HG03025 (cell line): Measurements from ENCODE around the gene GPR152.
A peak's percentile ranks its signal among the peaks of the same experiment; 100 is the strongest.
"Not testable (repeated sequence)": the region's sequence is repeated elsewhere in the genome, so short reads cannot be mapped to it uniquely, and the experiment has no call there.

Experiments used
- ATAC-seq: cut with Tn5 transposase; IDR thresholded peaks from one replicate; pipeline ENCODE4 v1.9.1; 2021; ENCODE audit warnings: mild to moderate bottlenecking, moderate library complexity; ENCODE audit not compliant: unreplicated experiment, low FRiP score

The GPR152 gene

DNA sequence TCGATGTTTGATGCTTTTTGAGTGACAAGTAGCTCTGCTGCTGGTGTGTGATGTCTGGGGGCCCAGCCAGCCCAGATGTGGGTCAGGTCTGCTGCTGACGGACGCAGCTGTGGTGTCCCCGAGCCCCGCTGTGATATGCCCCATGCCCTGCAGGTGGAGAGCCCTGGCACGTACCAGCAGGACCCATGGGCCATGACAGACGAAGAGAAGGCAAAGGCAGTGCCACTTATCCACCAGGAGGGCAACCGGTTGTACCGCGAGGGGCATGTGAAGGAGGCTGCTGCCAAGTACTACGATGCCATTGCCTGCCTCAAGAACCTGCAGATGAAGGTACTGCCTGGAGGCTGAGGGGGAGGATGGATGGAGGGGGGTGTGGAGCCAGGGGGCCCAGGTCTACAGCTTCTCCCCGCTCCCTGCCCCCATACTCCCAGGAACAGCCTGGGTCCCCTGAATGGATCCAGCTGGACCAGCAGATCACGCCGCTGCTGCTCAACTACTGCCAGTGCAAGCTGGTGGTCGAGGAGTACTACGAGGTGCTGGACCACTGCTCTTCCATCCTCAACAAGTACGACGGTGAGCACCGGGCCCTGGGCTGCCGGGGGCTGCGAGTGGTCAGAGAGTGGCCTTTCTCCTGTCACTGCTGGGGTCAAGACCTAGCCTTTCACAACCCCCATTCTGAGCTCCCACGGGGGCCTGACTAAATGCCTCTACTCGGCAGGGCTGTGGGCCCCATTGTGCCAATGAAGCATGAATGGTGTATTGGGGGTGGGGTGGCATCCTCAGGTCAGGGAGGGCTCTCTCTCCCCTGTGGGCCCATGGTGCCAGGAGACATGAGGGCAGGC, 37.6 kb upstream of the GPR152 start:
- ATAC-seq = no peak

DNA sequence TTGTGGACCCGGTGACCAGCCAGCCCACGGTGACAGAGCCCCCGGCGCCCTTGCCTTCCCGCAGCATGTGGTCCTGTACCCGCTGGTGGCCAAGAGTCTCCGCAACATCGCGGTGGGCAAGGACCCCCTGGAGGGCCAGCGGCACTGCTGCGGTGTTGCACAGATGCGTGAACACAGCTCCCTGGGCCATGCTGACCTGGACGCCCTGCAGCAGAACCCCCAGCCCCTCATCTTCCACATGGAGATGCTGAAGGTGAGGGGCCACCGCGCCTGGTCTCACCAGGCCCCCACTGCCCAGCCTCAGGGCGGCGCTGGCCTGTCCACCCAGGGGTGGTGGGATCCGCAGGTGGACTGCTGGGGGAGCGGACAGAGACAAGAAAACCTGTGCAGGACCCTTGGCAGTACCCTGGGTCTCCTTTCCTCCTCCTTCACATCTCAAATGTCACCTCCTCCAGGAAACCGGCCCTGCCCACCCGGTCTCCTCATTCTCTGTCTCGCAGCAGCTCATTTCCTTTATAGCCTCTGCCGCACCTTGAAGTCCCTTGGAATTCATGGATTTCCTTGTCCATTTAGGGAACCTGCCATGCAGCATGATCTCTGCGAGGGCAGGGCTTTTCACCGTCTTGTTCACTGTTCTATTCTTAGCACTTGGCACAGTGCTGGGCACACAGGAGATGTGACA, 36.8 kb upstream of the GPR152 start:
- ATAC-seq = no peak

DNA sequence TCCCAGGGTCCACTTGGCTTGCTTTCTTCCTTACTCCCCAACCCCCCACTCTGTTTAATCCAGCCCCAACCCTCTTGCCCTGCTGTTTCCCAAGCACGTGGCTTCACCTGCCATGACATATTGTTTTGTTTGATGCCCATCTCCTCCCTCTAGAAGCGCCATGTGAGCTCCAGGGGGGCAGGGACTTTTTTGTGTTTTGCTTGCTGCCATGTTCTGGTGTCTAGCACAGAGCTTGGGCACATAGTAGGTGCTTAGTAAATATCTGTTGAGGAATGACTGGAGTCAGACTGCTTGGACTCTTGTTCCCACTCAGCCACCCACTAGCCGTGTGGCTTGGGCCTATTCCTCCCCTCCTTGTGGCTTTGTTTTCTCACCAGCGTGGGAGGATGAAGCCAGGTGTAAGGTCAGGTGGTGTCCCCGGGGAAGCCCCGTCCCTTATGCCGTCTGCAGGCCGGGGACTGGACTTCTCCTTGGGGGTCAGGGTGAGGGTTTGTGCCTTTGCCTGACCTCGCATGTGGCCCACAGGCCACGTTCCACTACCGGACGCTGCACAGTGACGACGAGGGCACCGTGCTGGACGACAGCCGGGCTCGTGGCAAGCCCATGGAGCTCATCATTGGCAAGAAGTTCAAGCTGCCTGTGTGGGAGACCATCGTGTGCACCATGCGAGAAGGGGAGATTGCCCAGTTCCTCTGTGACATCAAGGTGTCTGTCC, 34.1 kb upstream of the GPR152 start:
- ATAC-seq = no peak

DNA sequence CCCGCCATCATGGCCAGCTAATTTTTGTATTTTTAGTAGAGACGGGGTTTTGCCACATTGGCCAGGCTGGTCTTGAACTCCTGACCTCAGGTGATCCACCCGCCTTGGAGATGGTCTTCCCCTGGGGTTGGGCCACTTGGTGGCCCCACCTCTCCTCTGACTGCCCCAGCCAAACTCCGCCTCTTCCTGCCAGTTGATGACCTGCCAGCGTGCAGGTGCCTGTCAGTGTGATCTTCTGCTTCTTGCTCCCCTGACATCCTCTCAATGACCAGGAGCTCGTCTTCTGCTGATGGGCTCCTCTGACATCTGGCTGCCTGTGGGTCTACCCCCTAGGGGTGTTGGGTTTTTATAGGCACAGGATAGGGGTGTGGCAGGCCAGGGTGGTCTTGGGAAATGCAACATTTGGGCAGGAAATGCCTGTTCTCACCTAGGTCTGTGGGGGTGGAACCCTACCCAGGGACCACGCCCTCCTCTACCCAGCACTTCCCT, 33.4 kb upstream of the GPR152 start:
- not testable (repeated sequence) for ATAC-seq

DNA sequence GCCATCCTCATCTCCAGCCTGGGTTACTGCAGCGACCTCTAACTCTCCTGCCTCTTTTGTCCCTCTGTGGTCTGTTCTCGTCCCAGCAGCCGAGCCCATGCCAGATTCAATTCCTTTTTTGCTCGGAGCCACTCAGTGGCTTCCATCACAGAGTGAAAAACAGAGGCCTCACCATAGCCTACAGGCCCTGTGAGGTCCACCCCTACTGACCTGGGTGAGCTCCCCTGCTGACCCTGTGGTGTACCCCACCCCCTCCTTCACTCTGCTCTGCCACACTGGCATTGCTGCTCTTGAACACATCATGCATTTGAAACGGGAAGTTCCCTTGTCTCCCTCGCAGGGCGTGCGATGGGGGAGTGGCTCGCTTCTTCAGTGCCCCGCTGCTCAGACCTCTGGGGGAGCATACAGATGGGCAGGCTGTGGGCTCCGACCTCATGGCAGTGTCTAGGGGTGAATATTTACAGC, 32.4 kb upstream of the GPR152 start:
- ATAC-seq = no peak

DNA sequence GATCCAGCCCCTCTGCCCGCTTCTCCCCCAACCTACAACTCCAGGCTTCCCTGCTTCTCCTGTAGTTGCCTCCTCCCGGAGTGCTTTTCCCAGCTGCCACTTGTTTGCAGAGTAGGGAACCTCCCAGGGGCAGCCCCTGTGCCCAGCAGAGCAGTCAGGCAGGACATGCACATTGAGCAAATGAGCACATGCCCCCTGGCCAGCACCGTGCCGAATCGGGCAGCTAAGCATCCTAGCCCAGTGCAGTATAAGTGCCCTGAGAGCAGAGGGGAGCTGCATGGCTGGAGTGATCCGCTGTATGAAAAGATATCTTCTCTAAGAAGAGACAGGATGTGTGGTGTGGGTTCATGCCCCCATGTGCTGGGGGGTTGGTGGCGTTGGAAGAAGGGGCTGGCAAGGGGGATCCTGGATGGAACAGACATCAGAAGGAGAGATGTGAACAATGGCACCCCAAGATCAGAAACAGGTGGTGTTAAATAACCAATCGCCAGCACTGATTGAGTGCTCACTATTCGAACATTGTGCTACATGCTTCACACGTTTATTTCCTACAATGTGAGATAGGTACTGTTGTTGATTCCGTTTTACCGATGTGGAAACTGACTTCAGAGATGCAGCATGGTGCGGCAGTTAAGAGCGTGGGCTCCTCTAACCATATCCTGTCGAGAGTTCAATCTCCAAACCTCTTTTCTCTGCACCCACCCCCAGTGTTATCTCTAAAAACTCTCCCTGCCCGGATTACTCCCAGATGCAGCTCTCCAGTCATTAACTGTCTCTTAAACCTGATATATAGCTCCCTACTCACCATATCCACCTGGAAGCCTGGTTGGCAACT, 31.5 kb upstream of the GPR152 start:
- ATAC-seq = no peak

DNA sequence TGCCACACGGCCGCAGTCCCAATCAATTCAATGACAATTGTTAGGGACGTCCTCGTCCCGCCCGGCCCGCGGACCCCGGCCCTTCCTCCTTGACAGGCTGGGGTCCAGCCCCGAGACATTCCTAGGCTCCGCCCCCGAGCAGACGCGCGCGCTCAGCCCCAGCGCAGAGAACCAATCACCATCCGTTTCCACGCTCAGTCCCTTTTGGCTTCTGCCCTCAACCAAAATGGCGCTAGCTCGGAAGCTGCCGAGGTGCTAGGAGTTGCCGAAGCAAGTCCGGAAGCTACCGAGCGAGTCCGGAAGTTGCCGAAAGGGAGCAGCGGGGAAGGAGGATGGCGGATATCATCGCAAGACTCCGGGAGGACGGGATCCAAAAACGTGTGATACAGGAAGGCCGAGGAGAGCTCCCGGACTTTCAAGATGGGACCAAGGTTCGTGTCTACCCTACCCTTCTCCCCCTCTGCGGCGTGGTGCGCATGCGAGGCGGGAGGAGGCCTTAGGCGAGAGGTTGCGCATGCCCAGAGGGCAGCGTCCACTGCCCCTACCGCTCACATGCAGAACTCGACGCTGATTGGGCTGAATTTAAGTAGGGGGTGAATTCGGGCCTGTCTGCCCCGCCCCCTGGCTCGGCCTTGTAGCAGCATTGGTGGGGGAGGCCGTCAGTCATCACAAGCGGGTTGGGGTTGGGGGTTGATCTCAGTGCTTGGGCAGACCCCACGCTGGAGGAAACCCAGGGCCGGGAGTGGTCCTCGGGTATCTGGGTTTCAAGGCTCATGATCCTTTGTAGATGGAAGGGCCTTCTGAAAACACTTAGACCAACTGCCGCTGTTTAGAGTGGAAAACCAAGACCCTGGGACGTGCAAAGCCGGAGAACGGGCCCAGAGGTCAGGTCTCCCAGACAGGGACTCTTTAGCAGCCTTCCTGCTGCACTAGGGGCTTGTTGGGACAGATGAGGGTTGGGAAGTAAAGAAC, 30.6 kb upstream of the GPR152 start, which contains the start of gene AIP:
Gene AIP (plus strand): TSS at position 200 of the 972 bp plus-strand sequence. CDS start 133 bp downstream, at position 333.
- ATAC-seq = peak; percentile 67

DNA sequence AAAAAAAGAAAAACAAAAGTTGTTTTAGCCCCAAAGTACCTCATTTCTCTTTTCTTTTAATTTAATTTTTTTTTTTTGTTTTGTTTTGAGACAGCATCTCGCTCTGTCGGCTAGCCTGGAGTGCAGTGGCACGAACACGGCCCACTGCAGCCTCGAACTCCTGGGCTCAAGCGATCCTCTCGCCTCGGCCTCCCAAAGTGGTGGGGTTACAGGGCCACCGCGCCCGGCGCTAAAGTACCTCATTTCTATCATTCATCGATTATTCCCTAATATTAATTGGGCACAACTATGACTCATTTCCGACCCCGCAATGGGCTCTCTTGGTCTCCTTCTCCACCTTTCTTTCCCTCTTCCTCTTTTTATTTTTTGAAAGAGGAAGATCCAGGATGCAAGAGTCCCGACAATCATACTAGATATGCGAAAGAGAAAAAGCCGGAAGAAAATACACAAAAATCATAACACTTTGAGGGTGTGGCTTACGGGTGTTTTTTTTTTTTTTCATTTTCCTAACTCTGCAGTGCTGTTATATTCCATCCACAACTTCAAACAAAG, 29.8 kb upstream of the GPR152 start:
- ATAC-seq = no peak

DNA sequence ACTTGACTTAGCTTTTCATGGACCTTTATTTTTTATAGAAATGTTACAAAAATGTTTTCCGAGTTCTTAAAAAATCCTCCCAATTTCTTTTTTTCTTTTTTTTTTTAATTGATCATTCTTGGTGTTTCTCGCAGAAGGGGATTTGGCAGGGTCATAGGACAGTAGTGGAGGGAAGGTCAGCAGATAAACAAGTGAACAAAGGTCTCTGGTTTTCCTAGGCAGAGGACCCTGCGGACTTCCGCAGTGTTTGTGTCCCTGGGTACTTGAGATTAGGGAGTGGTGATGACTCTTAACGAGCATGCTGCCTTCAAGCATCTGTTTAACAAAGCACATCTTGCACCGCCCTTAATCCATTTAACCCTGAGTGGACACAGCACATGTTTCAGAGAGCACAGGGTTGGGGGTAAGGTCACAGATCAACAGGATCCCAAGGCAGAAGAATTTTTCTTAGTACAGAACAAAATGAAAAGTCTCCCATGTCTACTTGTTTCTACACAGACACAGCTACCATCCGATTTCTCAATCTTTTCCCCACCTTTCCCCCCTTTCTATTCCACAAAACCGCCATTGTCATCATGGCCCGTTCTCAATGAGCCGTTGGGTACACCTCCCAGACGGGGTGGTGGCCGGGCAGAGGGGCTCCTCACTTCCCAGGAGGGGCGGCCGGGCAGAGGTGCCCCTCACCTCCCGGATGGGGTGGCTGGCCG, 25.0 kb upstream of the GPR152 start:
- ATAC-seq = not testable (repeated sequence)

DNA sequence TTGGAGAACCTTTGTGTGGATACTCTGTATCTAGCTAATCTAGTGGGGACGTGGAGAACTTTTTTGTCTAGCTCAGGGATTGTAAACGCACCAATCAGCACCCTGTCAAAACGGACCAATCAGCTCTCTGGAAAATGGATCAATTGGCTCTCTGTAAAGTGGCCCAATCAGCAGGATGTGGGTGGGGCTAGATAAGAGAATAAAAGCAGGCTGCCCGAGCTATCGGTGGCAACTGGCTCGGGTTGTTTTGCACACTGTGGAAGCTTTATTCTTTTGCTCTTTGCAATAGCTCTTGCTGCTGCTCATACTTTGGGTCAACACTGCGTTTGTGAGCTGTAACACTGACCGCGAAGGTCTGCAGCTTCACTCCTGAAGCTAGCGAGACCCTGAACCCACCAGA, 24.2 kb upstream of the GPR152 start:
- ATAC-seq = not testable (repeated sequence)

DNA sequence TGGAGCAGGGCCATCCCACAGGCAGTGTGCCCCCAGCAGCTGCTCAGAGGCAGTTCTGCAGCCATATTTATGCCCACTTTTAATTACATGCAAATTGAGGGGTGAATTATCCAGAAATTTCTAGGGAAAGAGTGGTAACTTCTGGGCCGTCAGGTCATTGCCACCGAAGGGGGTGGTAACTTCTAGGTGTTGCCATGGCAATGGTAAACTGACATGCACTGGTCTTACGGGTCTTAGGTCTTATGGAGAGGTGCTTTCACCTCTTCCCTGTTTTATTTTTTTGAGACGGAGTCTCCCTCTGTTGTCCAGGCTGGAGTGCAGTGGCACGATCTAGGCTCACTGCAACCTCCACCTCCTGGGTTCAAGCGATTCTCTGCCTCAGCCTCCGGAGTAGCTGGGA, 20.4 kb upstream of the GPR152 start:
- ATAC-seq = no peak

DNA sequence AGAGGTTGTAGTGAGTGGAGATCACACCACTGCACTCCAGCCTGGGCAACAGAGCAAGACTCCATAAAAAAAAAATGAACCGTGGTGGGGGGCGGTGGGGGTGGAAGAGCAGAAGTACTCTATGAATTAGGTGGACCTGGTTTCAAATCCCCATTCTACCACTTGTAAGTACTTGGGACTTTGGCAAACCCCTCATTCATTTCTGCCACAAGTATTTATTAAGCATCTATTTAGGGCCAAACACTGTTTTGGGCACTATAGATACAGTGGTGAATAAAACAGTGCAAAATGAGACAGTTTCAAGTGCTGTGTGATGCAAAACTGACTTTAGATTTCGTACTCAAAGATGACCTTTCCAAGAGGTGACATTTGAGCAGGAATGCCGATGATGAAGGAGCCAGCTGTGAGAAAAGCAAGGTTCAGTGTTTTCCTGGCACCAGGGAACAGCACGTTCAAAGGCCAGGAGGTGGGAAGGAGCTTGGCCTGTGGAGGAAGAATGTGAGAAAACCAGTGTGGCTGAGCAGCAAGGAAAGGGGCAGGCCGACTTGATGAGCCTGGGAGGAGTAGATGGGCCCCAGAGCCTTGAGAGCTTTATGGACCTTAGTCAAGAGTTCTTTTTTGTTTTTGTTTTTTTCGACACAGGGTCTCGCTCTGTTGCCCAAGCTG, 17.9 kb upstream of the GPR152 start:
- no peak for ATAC-seq

DNA sequence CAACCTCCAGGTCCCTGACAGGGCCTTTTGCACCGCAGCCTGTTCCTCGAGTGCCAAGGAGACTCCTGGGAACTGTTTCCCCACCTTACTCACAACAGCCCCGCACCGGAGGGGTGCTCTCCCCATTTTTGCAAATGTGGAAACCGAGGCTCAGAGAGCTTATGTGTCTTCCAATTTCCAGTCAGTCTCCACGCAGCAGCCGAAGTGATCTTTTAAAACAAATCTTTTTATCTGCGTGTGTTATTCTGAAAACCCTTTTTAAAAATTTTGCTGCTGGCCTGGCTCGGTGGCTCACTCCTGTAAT, 16.9 kb upstream of the GPR152 start:
- no peak for ATAC-seq

DNA sequence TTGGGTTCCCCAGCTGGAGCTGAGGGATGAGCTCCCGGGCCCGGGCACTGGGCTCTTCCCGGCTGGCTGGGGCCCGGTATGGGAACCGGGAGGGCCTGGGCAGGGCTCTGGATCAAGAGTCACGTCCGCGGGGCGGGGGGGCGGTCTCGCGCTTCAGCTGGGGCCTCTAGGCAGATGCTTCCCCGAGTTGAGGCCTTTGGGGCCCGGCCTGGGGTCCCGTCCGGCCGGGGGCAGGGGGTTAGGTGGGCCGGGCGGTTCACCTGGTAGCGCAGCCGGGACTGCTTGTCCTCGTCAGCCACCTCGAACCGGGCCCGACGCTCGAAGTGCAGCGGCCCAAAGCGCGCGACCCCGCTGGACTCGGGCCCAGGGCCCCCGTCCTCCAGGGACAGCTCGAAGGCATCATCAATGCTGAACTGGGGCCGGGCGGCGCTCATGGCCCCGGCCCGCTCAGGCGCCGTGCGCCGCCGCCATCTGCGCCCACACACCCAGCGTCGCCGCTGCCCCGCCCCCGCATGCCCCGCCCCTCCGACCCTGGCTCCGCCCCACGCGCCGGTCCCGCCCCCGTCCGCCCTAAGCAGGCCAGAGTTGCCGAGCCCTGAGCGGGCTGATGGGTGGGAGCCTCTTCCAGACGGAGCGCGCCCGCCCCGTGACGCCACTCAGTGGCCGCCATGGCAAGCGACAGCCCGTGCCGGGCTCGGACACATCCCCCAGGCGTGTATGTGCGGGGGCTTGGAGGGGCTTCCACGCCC, 16.4 kb upstream of the GPR152 start, which contains the start of gene TMEM134:
Gene TMEM134 (minus strand): TSS at position 493 of the 749 bp plus-strand sequence. CDS start 59 bp downstream, at position 434.
- peak; percentile 46 for ATAC-seq

DNA sequence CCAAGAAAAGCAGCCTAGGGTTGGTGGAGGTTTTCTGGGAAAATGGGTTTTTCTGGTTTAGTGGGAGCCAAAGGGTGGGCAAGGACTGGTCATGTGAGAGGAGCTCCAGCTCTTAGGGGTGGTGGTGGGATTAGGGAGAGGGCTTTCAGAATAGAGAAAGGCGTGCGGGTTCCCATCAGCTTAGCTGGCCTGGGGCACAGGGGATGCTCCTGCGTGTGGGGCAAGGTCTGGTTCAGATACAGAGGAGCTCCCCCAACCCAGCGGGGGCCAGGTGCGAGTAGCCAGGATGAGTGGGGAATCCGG, 15.9 kb upstream of the GPR152 start:
- no peak for ATAC-seq

DNA sequence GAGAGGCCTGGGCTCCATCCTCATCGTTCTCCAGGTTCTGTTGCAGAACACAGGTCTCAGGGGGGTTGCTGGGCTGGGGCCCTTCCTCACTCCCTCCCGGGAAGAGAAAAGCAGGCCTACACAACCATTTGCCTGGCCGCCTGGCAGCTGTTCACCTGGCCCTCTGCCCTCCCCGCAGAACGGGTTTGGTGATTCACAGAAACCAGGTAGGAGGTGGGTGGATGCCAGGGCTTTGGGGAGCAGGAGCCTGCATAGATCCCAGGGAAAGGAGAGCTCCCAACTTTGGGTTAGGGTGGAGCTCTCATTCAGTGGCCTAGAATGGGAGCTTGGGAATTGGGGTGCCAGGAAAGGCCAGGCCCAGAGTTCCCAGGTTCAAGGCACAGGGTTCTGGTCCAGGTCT, 15.5 kb upstream of the GPR152 start:
- ATAC-seq = no peak
